ENCODE results near the gene FBXO15.

FBXO15 gene

GRCh38 chr18:74108460-74108859 is 39.2 kb downstream of the FBXO15 start:
- no peak for DNase-seq

GRCh38 chr18:74097803-74098202 is 49.8 kb downstream of the FBXO15 start:
- no peak for DNase-seq

GRCh38 chr18:74092922-74093321 is 54.7 kb downstream of the FBXO15 start:
- no peak for DNase-seq

- DNase-seq = no peak
Measured at GRCh38 chr18:74084184-74084855, 63.3 kb downstream of the FBXO15 start.

- no peak for DNase-seq
Measured at GRCh38 chr18:74083557-74083952, 64.1 kb downstream of the FBXO15 start.

- DNase-seq = no peak
Measured at GRCh38 chr18:74082742-74083556, 64.7 kb downstream of the FBXO15 start.

- peak; percentile 88 for DNase-seq
Measured at GRCh38 chr18:74081966-74082741, 65.5 kb downstream of the FBXO15 start.

GRCh38 chr18:74078257-74078656 is 69.4 kb downstream of the FBXO15 start:
- no peak for DNase-seq

GRCh38 chr18:74074668-74075564 is 72.7 kb downstream of the FBXO15 start:
- no peak for DNase-seq

GRCh38 chr18:74073957-74074667 is 73.5 kb downstream of the FBXO15 start:
- no peak for DNase-seq

- DNase-seq = no peak
Measured at GRCh38 chr18:74069178-74070050, 78.2 kb downstream of the FBXO15 start.

GRCh38 chr18:74068296-74068695 is 79.3 kb downstream of the FBXO15 start:
- DNase-seq = no peak

GRCh38 chr18:74066018-74066417 is 81.6 kb downstream of the FBXO15 start:
- no peak for DNase-seq

- DNase-seq = no peak
Measured at GRCh38 chr18:74065366-74065765, 82.3 kb downstream of the FBXO15 start.

GRCh38 chr18:74064510-74064909 is 83.1 kb downstream of the FBXO15 start:
- no peak for DNase-seq

- DNase-seq = no peak
Measured at GRCh38 chr18:74063557-74063956, 84.1 kb downstream of the FBXO15 start.

- no peak for DNase-seq
Measured at GRCh38 chr18:74063023-74063422, 84.6 kb downstream of the FBXO15 start.

- DNase-seq = no peak
Measured at GRCh38 chr18:74062037-74062436, 85.6 kb downstream of the FBXO15 start.

- no peak for DNase-seq
Measured at GRCh38 chr18:74060579-74060978, 87.1 kb downstream of the FBXO15 start.

GRCh38 chr18:74050807-74051206 is 96.8 kb downstream of the FBXO15 start:
- no peak for DNase-seq
